ENCODE measurements around the gene AVEN.

The AVEN gene

DNA sequence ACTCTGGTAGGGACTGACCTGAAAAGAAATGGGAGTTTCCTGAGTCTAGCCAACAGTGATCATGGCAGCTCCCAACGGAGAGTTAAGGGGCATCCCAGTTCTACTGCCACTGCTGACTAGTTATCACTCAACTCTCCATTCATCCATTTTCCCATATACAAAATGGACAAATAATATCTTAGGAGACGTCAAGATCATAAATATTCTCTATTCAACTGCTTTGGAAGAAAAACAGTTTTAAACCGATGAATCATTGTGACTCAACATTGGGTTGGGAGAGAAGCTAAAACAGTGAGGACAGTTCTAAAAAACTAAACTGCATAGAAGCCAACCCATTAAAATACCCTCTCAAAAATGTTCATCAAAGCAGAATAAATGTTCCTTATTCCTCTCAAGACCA is 128.3 kb downstream of the AVEN start:
- DNase-seq, result no peak

DNA sequence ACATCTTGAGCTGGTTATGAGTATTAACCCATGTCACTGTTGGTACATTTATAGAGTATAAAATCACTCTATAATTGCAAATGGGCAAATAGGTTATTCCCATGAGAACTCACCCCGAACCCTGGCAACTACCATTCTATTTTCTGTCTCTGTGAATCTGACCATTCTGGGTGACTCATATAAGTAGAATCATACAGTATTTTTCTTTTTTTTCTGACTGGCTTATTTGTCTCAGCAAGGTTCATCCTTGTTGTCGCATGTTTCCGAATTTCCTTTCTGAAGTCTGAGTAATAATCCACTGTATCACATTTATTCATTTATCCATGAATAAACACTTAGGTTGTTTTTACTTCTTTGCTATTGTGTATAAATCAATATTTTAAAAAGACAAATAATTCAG is 130.6 kb downstream of the AVEN start:
- no peak for DNase-seq

DNA sequence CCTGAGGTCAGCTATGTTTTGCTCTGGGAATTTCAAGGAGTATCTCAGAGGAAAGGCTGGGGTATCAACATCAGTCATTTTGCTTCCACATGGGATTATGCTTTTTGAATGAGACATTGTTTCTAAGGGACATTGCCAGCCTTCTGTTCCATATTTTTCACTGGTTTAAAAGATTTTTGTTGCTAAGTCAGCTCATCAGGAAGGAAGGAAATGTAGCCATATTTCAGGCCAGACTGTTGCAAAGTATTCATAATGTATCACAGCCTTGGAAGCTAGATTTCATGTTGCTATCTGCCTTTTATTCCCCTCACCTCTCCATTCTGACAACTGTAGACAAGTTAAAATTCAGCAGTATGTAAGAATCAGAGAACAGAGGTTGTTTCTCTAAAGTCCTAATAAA is 131.7 kb downstream of the AVEN start:
- DNase-seq, result no peak

- DNase-seq, result no peak
Measured at GRCh38 chr15:33903661-33904060, 135.3 kb downstream of the AVEN start.

- DNase-seq, result no peak
Measured at GRCh38 chr15:33902043-33902442, 137.0 kb downstream of the AVEN start.

DNA sequence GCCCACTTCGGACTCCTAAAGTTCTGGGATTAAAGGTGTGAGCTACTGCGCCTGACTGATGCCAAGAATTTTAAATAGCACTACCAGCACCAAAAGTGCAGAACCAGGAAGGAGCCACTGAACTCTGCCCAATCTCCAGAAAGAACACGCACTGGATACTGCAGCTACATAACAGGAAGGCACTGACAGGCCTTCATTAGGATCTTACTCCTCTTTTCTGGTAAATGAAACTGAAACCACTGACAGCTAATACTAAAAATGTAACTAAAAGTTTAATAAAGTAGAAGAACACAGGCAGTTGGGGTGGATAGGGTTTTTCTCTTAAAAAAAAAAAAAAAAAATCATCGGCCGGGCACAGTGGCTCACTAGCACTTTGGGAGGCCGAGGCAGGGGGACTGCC is 144.8 kb downstream of the AVEN start:
- no peak for DNase-seq

GRCh38 chr15:33888176-33888575 is 150.8 kb downstream of the AVEN start:
- no peak for DNase-seq

GRCh38 chr15:33882921-33883320 is 156.1 kb downstream of the AVEN start:
- DNase-seq, result no peak

DNA sequence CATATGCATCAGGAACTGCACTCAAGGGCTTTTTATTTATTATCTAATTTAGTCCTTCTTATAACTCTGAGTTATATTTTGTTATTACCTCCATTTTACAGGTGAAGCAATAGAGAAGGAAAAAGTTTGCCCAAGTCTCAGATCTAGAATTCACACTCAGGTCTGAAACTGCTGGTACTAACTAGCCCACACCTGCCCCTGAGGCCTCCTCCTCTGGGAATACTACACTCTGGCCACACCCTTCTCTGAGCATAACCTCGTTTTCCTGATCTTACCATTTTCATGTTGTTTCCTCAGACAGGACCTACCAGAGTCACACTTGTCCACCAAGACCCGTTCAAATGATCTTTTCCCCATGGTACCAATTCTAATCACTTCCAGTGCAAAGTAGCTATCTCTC is 164.8 kb downstream of the AVEN start:
- no peak for DNase-seq

DNA sequence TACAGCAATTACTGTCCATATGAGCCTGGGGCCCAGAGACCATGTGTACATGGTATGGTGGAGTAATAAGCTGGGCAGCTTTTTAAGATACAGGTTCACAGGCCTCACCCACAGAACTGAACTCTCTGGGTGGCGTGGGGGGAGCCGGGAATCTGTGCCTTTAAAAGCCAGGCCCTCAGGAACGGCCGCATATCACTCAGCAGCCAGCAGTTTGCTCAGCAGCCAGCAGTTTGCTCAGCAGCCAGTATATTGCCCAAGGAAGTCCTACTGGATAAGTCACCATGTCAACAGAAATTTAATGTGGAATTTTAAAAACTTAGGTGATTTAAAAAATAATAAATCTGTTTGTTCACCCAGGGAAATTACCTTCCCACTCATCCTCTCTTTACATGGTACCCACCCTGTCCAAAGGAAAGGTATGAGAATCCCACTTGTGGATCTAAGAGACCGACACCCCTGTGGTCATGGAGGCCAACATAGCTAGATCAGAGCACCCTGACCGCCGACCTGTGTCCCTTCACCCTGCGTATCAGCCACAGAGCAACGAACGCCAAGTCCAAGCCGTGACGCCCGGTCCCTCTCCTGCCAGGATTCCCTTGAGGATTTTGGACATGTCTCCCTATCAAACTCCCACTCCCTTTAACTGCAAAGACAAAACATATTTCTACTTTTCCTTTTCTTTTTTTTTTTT is 166.4 kb downstream of the AVEN start:
- DNase-seq, result no peak

DNA sequence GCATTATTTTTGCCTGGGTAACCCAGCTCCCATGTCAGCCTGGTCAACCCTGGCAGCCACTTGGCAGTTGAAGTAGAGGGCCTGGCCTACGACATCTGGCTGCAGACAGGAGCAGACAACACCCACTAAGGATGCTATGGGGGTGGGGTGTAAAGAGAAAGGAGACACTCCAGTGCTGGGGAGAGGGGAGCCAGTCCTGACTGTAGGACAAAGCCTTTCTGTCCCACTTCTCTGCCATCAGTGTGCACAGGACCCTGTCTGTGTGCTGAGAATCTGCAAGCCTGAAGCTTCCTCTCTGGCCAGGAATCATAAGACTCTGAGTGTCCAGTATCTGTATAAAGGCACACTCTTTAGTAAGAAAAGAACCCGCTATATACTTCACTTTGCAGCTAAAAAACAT is 167.0 kb downstream of the AVEN start:
- peak; percentile 61 for DNase-seq

- DNase-seq, result no peak
Measured at GRCh38 chr15:33866101-33866737, 172.8 kb downstream of the AVEN start.

GRCh38 chr15:33865416-33865815 is 173.6 kb downstream of the AVEN start:
- DNase-seq, result no peak

- DNase-seq, result no peak
Measured at GRCh38 chr15:33864360-33865075, 174.5 kb downstream of the AVEN start.

- DNase-seq, result no peak
Measured at GRCh38 chr15:33860754-33861153, 178.2 kb downstream of the AVEN start.

DNA sequence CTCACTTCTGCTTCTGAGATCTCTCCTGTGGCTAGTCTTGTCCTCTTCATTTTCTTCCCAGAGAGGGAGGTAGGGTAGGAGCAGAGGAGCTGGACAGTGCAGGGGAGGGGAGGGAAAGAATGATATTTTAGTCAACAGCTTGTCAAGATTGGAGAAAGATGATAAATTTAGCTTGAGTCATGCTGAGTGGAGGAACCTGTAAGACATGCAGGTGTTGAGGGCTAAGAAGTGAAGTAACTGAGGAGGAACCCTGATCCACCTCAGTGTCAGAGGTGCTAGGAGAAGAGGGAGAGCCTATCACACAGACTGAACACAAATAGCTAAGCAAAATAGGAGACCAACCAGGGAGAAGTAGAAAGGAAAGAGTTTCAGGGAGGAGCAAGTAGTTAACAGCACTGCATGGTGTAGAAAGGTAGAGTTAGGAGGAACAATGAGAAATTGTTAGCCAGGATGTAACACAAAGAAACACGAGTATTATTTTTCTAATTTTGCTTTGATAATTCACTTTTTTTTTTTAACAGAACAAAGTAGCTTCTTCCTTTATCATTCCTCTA is 178.9 kb downstream of the AVEN start:
- DNase-seq, result no peak

GRCh38 chr15:33858836-33859235 is 180.2 kb downstream of the AVEN start:
- DNase-seq, result no peak

GRCh38 chr15:33857726-33858125 is 181.3 kb downstream of the AVEN start:
- no peak for DNase-seq

- no peak for DNase-seq
Measured at GRCh38 chr15:33852570-33852969, 186.4 kb downstream of the AVEN start.

GRCh38 chr15:33852094-33852493 is 186.9 kb downstream of the AVEN start:
- no peak for DNase-seq

DNA sequence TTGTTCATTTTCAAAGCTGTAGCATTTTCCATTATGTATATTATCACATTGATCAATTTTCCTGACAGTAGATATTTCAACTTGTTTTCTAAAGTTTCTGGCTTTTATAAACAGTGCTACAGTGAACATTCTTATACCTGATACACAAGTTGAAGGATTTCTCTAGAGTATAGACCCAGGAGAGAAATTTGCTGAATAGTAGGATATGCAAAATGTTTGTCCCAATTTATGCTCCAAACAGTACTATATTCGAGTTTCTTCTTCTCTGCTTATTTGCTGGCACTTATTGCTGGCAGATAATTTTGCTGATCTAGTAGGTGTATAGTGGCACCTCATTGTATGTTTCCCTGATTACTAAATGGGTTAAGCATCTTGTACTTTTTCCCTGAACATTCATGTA is 187.9 kb downstream of the AVEN start:
- no peak for DNase-seq

DNA sequence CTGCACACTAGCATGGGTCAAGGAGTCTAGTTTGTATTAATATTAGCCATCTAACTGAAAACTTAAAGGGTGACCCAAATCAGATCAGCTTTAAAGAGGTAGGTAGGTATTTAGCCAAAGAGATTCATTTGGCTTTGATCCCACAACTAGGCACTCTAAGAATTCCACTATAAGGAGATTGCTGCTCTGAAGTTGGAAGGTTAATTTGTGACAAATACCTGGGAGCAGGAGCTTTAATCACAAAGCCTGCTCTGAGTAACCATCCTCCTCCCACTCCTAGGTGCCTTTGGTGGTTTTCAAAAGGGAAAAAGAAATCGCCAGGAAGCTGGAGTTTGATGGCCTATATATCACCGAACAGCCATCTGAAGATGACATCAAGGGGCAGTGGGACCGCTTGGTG is 191.0 kb downstream of the AVEN start:
- DNase-seq, result no peak

- DNase-seq, result no peak
Measured at GRCh38 chr15:33846862-33847261, 192.1 kb downstream of the AVEN start.

GRCh38 chr15:33846142-33846541 is 192.9 kb downstream of the AVEN start:
- DNase-seq, result no peak

All from NCI-H524 treated with DMSO at 0.1 percent for 48 hours (cell line).